Keratinocyte (primary cell): ENCODE measurements around the gene EMP3.

Experiments used
- EZH2 ChIP-seq: IDR thresholded peaks from one replicate; pipeline ENCODE4 v1.6.1; 2012; ENCODE audit warnings: inconsistent platforms, mild to moderate bottlenecking, low read length, moderate library complexity
- TF ChIP-seq, protein P1 (sequence below), 3 experiments: IDR thresholded peaks in 1 of 3; conservative IDR thresholded peaks in 1 of 3; optimal IDR thresholded peaks in 1 of 3; 2 replicates in 2 of 3; 3 replicates in 1 of 3; pipeline versions ENCODE3 to v1.5.1; 2011; ENCODE audit warnings: low read length in 3 of 3, mild to moderate bottlenecking in 3 of 3, moderate library complexity in 2 of 3, control low read depth in 1 of 3, inconsistent platforms in 1 of 3; ENCODE audit not compliant: insufficient read depth in 2 of 3; ENCODE audit errors: extremely low read depth in 1 of 3

DNA sequence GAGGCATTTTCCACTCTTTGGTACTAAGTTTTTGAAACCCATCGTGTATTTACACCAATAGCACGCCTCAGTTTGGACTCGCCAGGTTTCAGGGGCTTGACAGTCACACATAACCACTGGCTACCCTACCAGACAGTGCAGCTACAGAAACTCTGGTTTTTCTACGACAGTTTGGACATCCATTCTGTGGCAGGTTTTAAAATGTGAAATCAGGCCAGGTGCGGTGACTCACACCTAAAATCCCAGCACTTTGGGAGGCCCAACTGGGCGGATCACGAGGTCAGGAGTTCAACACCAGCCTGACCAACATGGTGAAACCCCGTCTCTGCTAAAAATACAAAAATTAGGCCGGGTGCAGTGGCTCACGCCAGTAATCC is 52.8 kb downstream of the EMP3 start:
- TF ChIP-seq, protein P1, sequence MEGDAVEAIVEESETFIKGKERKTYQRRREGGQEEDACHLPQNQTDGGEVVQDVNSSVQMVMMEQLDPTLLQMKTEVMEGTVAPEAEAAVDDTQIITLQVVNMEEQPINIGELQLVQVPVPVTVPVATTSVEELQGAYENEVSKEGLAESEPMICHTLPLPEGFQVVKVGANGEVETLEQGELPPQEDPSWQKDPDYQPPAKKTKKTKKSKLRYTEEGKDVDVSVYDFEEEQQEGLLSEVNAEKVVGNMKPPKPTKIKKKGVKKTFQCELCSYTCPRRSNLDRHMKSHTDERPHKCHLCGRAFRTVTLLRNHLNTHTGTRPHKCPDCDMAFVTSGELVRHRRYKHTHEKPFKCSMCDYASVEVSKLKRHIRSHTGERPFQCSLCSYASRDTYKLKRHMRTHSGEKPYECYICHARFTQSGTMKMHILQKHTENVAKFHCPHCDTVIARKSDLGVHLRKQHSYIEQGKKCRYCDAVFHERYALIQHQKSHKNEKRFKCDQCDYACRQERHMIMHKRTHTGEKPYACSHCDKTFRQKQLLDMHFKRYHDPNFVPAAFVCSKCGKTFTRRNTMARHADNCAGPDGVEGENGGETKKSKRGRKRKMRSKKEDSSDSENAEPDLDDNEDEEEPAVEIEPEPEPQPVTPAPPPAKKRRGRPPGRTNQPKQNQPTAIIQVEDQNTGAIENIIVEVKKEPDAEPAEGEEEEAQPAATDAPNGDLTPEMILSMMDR (optimal IDR thresholded peaks at IDR 0.05 in 1 of 3, IDR thresholded peaks at IDR 0.05 in 1 of 3, conservative IDR thresholded peaks at IDR 0.05 in 1 of 3; ENCODE audit: extremely low read depth in 1 of 3, insufficient read depth in 2 of 3, low read length in 3 of 3): no peak
- no peak for TF ChIP-seq EZH2
